CD4-positive, alpha-beta T cell treated with Interleukin-4 for 1 hour (primary cell): ENCODE data around the gene MPPED2.

Experiments used
- DNase-seq, 2 donors: peaks; one replicate each; pipeline ENCODE4 v3.0.0-alpha.2; 2020 to 2022

MPPED2 gene

DNA sequence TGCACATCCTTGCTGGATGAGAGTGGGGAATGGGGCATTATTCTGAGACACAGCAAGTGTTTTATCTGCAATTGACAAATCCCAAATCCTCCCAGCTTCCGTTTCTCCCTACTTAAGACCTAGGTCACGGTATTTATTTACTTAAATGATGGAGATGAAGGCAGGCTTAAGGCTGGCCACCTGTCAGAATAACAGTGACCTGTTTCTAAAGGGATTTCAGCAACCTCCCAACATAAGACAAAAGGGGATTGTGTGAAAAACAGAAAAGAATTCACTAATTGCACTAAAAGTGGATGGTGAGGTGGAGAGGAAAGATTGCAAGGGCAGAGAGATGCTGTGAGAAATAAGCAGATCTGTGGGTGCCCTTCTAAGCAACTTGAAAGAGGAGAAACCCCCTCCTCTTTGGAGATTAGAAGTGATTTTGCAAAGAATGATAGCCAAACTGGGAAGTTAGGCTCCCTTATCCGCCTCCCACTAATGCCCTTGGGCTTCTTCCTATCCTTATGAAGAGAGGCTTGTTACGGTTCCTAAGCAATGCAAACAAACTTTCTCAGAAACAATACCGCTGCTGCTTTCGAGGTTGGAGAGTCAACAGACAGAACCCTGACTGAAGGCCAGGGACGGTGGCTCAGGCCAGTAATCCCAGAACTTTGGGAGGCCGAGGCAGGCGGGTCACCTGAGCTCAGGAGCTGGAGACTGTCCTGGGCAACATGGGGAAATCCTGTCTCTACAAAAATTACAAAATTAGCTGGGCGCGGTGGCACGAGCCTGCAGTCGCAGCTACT lies 179.0 kb downstream of the MPPED2 start:
- DNase-seq, result no peak

DNA sequence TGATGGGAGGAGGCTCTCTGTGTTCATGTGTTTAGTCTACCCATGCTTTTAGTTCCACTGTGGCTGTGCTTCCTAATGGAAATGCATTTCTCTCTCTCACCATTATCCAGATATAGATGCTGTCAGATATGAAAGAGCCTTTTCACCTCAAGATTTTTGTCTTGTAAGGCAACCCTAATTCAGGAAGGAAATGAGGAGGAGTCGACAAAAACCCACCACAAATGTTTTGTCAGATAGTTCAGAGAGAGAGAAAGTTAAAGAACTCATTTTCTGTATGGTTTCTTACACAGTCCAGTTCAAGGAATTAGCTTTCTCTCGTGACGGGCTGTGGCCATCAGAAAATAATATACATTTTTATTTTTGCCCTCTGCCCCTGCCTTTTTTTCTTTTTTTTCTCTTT lies 180.8 kb downstream of the MPPED2 start:
- no peak for DNase-seq

DNA sequence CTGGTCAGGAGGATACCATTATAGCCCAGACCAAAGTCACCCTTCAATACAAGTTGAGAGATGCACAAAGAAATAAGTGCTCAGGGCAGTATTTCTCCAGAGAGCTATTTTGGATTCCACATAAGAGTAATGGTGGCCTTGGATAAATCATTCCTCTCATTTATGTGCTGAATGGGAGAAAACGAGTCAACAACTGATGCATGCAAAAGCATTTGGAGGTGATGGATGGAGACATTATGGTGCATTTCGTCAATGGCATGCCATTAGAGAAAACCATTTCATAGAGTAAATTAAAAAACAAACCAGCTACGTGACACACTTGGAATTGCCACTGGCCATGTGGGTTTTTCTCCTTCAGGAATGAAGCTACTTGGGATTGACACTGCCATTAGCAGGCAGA lies 182.0 kb downstream of the MPPED2 start:
- DNase-seq, result no peak

DNA sequence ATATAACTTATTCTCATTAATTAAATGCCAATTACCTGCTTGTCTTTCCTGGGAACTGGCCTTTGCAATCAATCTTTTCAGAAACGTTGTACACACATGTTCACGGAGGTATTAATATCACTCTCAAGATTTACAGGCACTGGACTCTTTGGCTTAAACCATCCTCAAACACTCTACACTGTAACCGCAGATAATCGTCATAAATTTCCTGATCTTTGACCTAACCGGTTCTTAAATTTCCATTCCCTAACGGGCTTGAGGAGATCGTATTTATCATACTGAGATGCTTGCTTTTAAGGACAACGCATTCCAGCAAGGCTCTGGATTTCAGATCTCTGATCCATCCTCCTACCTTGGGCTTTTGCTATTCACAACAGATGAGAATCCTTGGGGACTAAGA lies 190.4 kb downstream of the MPPED2 start:
- no peak for DNase-seq

DNA sequence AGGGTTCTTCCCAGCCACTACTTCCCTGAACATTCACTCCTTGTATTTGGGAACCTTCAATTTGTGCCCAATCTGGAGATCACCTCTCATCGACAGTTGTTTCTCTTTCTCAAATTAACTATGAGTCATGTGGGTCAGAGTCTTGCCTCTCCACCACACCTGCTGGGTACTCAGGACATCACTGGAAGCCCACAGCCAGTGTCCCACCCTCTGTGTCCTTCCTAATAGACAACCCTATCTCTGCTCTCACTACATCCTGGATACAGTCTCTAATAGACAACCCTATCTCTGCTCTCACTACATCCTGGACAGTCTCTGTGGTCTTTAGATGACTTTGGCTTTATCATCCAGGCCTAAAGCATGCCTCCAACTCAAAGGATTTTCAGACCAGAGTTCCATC lies 193.1 kb downstream of the MPPED2 start:
- no peak for DNase-seq

DNA sequence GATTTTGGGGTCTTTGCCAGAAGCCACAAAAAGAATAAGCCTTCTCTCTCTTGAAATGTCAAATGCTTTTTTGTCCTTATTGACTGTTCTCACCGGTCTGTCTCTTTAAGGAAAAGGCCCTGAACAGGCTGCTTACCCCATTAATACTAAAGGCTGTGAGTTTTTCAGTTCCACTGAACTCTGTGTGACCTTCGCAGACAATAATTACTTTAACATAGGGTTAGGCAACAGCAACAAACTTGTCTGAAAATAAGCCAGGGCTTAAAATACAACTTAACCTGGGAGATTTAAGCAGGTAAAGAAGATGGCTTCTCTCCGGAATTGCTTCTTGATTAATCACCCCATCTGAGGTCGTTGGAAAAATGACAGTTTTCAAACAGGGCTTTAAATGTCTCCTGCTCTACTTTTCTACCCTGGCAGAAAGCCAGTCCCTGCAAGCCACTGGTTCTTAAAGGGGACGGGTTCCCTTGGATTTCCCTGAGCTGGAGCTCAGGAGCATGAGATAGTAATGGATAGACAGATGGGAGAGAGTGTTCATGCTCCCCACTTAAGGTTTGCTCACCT lies 193.8 kb downstream of the MPPED2 start:
- no peak for DNase-seq

DNA sequence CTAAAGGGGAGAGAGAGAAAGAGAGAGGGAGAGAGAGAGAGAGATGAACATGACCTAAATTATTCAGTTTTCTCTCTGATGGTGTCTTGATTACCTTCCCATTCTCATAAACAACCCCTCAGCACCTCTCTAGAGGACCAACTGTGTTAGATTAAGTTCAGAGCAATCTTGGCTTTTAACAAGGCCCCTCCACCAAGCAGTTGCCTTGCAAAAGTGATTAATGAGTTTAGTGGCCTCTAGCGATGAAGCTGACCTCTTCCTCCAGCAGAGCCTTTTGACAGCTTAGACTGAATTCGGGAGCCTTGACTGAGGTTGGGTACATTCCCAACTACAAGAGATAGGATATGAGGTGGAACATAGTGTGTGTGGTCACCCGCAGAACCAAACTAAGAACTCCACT lies 197.2 kb downstream of the MPPED2 start:
- no peak for DNase-seq

DNA sequence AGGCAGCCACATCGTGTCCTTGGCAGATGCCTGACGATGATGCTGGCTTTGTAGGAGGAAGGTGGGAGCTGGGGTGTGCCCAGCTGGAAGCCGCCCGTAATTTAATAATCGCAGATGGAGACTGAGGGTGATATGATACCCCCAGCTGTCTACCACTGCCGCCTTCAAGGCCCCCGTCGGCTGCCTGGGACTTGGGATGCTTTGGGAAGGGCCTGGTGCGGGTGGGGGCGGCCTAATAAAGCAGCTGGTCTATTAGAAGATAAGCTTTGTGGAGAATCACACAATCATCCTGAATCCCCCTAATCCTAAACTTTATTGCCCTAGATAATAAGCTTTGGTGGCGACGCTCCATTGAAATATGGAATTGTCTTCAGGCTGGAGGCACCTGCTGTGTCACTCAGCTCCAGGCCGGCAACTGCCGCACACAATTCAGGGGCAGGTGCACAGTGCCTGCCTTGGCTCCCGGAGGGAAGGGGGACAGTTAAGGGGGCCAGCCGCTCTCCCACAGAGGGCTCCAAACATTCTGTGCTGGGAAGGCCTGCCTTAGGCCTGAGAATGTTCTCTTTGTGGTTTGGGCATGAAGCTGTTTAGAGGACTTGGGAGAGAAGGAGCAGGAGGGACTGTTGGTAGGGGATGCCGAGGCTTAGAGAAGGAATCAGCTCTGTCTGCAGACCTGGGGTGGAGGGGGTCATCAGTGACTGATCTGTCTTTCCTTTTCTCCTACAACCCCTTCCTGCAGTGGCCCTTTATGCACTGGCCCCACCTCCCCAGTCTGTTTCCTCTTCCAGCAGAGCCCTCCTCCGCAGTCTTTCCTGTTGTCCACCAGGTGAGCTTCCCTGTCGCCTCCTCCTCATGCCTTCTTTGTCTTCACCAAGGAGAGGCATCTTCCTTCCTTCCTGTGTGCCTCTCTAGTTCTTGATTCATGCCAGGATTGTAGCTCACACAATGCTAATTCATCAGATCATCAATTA lies 198.0 kb downstream of the MPPED2 start:
- DNase-seq, result no peak

DNA sequence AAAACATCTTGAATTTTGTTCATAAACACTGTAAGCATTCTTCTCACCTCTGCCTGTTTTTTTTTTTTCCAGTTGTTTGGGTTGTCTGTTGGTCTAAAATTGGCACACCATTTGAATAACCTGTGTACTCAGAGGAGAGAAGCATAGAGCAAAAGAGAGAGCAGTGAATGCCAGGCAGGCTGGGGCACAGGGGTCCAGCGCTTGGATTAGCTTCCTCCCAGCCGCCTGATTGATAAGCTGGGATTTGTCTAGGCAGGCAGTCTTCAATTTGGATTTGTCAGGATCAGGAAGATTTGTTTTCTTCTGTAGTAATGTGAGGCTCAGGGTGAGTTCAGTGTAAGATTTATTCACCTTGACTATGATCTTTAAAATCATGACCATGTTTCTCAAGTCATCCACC lies 204.3 kb downstream of the MPPED2 start:
- no peak for DNase-seq

DNA sequence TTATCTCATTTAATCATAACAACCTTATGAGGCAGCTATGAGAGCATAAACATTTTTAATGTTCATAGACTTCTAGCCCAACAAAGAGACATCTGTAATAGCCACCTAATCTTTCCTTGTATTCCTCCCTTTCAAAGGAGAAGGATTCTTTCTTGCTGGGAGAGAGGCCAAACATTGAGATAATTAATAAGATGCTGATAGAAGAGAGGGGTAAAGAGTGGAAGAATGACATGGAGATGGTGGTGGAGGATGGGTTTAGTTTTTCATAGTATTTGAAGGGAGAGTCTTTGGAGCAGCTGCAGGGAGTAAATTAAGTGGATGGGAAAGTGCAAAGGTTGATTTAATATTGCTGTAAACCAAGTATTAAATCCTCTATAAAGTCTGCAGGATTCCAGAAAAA lies 205.3 kb downstream of the MPPED2 start:
- no peak for DNase-seq

DNA sequence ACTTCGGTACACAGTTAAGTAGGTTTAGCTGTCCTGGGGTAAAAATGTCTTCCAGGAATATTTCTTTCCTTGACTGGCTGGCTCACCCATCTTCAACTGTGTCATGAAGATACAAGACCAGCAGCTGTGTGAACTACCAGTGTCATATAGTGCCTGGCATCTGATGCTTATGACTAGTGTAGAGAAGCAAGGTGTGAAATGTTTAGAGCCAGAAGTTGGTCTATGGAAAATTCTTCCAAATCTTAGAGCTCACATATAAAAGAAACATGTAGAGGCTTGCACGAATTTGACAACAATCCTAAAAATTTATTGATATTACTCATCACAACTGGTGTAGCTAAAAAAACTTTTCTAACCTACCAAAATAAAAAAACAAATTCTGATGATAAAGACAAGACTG lies 208.8 kb downstream of the MPPED2 start:
- DNase-seq, result no peak

DNA sequence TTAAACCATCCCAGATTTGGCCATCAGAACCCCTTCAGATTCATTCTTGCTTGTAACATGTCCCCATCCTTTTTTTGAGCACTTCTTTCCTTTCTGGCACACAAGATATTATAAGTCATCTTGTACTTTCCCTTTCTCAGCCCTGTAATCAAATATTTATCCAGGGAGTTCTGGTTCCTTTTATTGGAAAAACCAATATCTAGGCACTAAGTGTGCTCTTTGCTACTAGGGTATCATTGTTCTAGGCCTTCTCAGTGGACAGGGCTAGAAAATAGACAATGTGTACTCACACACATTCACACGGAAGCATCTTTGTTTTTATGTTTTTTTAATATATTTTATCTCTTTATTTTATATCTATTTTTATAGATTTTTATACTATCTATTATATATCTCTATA lies 216.0 kb downstream of the MPPED2 start:
- DNase-seq, result no peak

DNA sequence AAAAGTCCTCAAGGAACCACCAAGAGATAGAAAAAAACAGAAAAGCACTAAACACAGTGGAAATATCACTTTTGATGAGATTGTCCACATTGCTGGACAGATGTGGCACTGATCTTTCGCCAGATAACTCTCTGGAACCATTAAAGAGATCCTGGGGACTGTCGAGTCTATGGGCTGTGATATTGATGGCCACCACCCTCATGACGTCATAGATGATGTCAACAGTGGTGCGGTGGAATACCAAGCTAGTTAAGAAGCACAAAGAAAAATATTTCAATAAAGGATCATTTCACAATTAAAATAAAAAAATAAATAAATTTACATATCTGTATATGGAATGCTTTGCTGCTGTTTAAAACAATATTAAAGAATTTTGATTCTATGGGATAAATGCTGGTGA lies 217.8 kb downstream of the MPPED2 start:
- DNase-seq, result no peak

DNA sequence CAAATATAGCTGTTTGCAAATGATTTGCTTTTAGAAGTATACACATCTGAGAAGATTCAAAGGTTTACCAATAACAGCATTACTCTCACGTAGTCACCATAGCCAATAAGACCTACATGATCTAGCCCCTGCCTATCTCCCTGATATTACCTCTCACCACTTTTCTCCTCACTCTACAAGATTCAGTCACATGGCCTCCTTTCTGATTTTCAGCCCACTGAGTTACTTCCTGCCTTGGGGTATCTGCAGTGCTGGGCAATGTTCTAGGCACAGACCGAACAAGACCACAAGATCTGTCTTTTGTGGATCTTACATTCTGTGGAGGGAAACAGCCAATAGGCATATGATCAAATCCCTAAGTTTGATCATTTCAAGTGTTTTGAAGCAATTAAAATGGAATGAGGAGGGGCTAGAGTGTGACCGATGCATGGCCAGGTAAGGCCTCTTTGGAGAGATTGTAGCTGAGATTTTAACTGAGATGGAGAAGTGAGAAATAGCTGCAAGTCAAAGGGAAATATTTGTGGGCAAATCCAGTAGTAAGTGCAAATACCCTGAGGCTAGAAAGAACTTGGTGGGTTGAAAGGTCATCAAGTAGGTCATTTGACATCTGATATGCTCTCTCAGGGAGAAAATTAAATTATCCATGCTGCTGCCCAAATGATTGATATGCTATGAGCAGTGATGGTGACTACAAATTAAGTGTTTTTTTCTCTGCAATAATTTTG lies 220.2 kb downstream of the MPPED2 start:
- no peak for DNase-seq

DNA sequence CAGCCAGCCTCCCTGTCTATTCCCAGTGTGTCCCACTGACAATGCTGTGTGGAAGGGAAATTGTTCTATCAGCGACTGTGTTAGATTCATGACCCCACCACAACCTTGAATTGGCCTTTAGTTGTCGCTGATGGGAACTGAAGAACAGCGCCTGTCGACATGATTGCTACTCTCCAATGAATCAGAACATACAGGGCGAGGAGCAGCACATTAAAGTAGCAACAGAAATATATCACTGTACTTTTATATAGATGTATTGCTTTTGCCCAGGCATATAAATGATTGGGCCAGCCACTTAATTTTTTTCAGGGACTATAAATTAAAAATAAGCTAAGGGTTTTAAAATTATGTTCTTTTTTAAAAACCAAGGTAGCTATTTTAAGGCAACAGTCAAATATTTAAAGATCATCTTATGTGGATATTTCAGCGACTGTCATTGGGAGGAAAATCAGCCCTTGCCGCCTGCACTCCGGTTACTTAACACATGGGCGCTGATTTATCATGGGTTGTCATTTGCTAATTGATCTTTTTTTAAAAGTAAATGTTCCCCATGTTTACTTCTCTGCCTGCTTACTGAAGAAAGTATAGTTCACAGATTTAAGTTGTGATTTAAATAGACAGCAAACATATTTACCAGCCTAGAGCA lies 221.2 kb downstream of the MPPED2 start:
- no peak for DNase-seq

DNA sequence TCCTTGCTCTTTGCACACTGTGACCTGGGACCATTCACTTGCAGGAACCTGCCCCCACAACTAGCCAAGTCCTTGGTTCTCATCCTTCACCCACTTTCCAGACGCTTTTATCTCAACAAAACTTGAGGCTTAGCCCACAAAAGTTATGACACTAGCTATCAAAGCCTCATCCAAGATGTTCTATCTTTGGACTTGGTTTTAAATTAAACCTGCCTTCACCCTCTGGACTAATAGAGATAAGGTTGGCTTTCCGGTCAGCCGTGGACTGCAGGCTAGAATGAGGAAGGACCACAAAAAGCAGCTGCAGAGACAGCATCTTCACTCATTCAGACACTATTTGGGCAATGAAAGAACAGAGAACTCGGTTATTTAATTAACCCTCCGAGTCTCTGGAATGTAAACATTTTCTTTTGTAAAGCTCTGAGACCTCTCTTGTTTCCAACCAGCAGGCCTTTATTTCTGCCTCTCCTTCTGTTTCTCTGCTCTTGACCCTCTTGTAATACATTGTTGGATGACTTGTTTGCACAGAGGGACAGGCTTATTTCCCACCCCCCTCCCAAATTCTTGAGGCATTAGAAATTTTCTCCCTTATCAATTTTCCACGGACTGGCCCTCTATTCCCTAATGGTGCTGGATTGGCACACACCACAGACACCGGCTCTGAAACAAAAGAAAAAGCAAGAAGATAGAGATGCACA lies 221.9 kb downstream of the MPPED2 start:
- no peak for DNase-seq

DNA sequence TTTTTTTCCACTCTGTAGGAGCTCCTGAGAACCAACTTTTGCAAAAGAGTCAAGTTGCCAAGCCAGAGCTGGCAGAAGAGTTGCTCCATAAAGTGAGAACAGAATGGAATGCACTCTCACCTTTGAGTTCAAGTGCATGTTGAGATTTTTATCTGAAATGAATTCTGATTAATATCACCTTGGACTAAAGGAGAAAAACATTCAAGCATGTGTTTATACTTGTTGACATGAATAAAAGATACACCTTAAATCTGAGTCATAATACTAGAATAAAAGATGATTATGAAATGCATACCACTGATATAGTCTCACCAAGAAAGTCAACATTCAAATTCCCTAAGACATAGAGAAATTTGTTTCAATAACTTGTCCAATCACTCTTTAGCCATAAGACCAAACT lies 225.4 kb downstream of the MPPED2 start:
- no peak for DNase-seq
